ENCODE data around the gene SMYD5.
A peak's percentile ranks its signal among the peaks of the same experiment; 100 is the strongest.

Gene SMYD5

DNA sequence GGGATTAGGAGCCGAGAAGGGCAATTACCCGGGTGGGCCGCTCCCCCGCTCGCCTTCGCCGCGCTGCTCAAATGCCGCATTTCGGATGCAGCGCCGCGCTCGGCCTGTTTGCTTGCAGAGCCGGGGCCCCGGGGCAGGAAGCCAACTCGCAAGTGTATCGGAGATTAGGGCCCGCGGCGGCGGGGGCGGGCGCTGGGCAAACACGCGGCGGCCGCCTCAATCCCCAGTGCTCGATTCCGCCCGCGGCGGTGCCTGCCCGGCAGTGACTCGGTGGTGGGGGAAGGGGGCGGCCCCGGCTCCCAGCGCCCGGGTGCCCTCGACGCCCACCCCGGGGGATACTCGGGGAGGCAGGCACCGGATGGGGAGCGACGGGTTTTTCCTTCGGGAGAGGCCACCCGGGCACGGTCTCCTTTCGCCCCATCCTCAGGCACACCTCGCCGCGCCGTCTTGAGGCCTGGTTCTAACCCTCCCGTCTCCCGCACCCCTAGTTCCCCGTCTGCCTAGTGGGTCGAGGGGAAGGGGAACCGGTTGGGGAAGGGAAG is 38.3 kb upstream of the SMYD5 start:
- TF ChIP-seq, protein P1, sequence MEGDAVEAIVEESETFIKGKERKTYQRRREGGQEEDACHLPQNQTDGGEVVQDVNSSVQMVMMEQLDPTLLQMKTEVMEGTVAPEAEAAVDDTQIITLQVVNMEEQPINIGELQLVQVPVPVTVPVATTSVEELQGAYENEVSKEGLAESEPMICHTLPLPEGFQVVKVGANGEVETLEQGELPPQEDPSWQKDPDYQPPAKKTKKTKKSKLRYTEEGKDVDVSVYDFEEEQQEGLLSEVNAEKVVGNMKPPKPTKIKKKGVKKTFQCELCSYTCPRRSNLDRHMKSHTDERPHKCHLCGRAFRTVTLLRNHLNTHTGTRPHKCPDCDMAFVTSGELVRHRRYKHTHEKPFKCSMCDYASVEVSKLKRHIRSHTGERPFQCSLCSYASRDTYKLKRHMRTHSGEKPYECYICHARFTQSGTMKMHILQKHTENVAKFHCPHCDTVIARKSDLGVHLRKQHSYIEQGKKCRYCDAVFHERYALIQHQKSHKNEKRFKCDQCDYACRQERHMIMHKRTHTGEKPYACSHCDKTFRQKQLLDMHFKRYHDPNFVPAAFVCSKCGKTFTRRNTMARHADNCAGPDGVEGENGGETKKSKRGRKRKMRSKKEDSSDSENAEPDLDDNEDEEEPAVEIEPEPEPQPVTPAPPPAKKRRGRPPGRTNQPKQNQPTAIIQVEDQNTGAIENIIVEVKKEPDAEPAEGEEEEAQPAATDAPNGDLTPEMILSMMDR (conservative IDR thresholded peaks at IDR 0.05; ENCODE audit: low read depth, low read length), result peak; percentile 2
- DNase-seq (ENCODE audit: low read depth), result peak; percentile 36
- peak overlapping the region; percentile 33 for H3K4me3 ChIP-seq (ENCODE audit: low read length)

- TF ChIP-seq, protein P1 (conservative IDR thresholded peaks at IDR 0.05; ENCODE audit: low read depth, low read length), result no peak
- peak overlapping the region; percentile 61 for H3K4me3 ChIP-seq (ENCODE audit: low read length)
- DNase-seq (ENCODE audit: low read depth), result no peak
These were observed 37.7 kb upstream of the SMYD5 start for GRCh38 chr2:73176205-73176880.

GRCh38 chr2:73176881-73177644 is 37.0 kb upstream of the SMYD5 start:
- DNase-seq (ENCODE audit: low read depth), result no peak
- H3K4me3 ChIP-seq (ENCODE audit: low read length), result peak overlapping the region; percentile 61
- TF ChIP-seq, protein P1 (conservative IDR thresholded peaks at IDR 0.05; ENCODE audit: low read depth, low read length), result peak; percentile 82

DNA sequence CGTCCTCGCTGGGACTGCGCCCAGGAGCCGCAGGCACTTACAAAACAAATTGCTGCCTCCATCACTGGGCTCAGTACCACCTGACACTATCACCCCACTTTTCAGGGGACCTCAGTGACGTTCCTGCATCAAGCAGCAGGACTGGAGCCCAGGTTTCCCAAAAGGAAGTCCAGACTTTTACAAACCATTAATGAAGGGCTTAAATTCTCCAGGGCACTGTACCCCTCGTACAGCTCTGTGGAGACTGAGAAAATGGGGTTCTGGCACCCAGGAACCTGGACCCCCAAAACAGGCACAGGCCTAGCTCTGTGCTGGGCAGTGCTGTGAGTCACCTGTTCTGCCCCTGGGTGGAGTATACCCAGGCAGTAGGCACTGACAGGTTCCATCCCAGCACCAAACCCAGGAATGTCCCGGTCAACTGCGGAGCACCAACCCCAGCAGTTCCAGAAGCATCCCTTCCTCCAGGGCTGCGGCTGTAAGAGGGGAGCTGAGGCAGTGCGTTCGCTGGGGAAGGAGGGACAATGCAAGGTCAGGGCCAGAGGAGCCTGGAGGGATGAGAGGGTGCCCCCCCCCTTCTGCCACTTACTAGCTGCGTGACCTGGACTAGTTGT is 36.3 kb upstream of the SMYD5 start:
- peak overlapping the region; percentile 18 for H3K4me3 ChIP-seq (ENCODE audit: low read length)
- no peak for DNase-seq (ENCODE audit: low read depth)
- TF ChIP-seq, protein P1 (conservative IDR thresholded peaks at IDR 0.05; ENCODE audit: low read depth, low read length), result no peak

GRCh38 chr2:73185965-73186364 is 28.1 kb upstream of the SMYD5 start:
- TF ChIP-seq, protein P1 (conservative IDR thresholded peaks at IDR 0.05; ENCODE audit: low read depth, low read length), result no peak
- no peak for DNase-seq (ENCODE audit: low read depth)
- no peak overlapping the region for H3K4me3 ChIP-seq (ENCODE audit: low read length)

- TF ChIP-seq, protein P1 (conservative IDR thresholded peaks at IDR 0.05; ENCODE audit: low read depth, low read length), result no peak
- DNase-seq (ENCODE audit: low read depth), result no peak
- H3K4me3 ChIP-seq (ENCODE audit: low read length), result no peak overlapping the region
These were observed 26.5 kb upstream of the SMYD5 start for GRCh38 chr2:73187549-73187948.

Data from retinal pigment epithelial cell (primary cell).